ENCODE data around the gene ZNF41. TPM values are rescaled to one million over a fixed set of nuclear protein-coding genes. Genes with fewer than 3 reads are reported as not detected.
"Not testable (repeated sequence)": the region's sequence is repeated elsewhere in the genome, so short reads cannot be mapped to it uniquely, and the experiment has no call there.

The ZNF41 gene
- total RNA-seq, 1 donor from 2014 or later: 6.3 TPM

DNA sequence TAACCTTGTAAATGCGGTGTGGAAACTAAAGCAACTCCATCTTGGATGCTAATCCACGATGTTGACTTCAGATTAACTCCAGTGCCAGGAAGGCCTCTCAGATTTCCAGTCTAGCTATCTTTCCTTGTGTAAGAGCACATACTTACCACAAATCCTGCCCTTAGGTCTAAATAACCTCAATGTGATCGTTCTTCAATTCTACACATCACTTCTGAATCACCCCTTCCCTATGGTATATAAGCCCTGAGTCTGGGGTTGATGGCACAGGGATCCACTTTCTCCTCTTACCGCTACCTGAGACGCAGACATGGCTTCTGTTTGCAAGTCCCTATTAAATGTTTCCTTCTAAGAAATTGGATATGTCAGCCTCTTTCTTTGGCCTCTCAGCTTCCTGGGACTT, 17.5 kb upstream of the ZNF41 start:
- no peak overlapping the region for H3K27ac Mint-ChIP-seq (ENCODE audit: unreplicated experiment)
- H3K9me3 Mint-ChIP-seq (ENCODE audit: unreplicated experiment): peaks cover 11% of the 10 kb centered on the region
- no peaks in the 10 kb centered on the region for H3K27me3 Mint-ChIP-seq (ENCODE audit: unreplicated experiment)
- no peak for DNase-seq (ENCODE audit: extremely low spot score, unreplicated experiment)
- no peaks in the 10 kb centered on the region for H3K36me3 Mint-ChIP-seq (ENCODE audit: unreplicated experiment)
- TF ChIP-seq, protein P1, sequence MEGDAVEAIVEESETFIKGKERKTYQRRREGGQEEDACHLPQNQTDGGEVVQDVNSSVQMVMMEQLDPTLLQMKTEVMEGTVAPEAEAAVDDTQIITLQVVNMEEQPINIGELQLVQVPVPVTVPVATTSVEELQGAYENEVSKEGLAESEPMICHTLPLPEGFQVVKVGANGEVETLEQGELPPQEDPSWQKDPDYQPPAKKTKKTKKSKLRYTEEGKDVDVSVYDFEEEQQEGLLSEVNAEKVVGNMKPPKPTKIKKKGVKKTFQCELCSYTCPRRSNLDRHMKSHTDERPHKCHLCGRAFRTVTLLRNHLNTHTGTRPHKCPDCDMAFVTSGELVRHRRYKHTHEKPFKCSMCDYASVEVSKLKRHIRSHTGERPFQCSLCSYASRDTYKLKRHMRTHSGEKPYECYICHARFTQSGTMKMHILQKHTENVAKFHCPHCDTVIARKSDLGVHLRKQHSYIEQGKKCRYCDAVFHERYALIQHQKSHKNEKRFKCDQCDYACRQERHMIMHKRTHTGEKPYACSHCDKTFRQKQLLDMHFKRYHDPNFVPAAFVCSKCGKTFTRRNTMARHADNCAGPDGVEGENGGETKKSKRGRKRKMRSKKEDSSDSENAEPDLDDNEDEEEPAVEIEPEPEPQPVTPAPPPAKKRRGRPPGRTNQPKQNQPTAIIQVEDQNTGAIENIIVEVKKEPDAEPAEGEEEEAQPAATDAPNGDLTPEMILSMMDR (IDR thresholded peaks at IDR 0.05): no peak
- H3K4me1 Mint-ChIP-seq (ENCODE audit: unreplicated experiment): peaks cover 16% of the 10 kb centered on the region
- no peak overlapping the region for H3K4me3 Mint-ChIP-seq (ENCODE audit: unreplicated experiment)

DNA sequence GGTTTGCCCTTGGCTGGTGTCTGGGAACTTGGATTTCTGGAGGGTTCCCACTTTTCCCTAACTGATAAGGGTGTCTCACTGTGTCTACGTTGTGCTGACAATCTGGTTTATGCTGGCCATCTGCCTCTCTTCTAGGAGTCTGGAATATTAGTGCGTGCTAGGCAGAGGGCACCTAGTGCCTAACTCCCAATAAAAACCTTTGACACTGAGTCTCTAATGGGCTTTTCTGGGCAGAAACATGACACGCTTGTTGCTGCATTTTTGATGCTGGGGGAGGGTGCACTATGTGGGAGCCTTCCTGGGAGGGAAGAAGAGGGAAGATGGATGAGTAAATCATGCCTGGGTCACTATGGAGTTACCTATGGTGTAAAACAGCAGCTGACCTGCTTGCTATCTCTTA, 16.3 kb upstream of the ZNF41 start:
- H3K27ac Mint-ChIP-seq (ENCODE audit: unreplicated experiment): no peak overlapping the region

DNA sequence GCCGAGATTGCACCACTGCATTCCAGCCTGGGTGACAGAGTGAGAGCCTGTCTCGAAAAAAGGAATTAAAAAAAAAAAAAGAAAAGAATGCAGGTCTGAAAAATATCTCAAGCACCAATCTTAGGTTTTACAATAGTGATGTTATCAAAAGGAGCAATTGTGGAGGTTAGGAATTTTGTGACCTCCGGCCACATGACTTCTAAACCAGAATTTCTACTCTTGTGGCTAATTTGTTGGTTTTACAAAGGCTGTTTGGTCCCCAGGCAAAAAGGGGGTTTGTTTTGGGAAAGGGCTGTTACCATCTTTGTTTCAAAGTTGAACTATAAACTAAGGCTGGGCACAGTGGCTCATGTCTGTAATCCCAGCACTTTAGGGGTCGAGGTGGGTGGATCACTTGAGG, 15.4 kb upstream of the ZNF41 start:
- peak; percentile 25 for DNase-seq (ENCODE audit: extremely low spot score, unreplicated experiment)
- no peaks in the 10 kb centered on the region for H3K27me3 Mint-ChIP-seq (ENCODE audit: unreplicated experiment)
- TF ChIP-seq, protein P1 (IDR thresholded peaks at IDR 0.05): no peak
- H3K36me3 Mint-ChIP-seq (ENCODE audit: unreplicated experiment): no peaks in the 10 kb centered on the region
- H3K9me3 Mint-ChIP-seq (ENCODE audit: unreplicated experiment): peaks cover 18% of the 10 kb centered on the region
- no peak overlapping the region for H3K27ac Mint-ChIP-seq (ENCODE audit: unreplicated experiment)
- H3K4me3 Mint-ChIP-seq (ENCODE audit: unreplicated experiment): no peak overlapping the region
- peaks cover 16% of the 10 kb centered on the region for H3K4me1 Mint-ChIP-seq (ENCODE audit: unreplicated experiment)

More for the DNA sequence above, 16.3 kb upstream of the ZNF41 start:
- Mint-ChIP-seq H3K27me3 (ENCODE audit: unreplicated experiment) (no peaks in the 10 kb centered on the region), H3K4me3 (ENCODE audit: unreplicated experiment) (no peak overlapping the region), H3K36me3 (ENCODE audit: unreplicated experiment) (no peaks in the 10 kb centered on the region), H3K9me3 (ENCODE audit: unreplicated experiment) (peaks cover 18% of the 10 kb centered on the region), H3K4me1 (ENCODE audit: unreplicated experiment) (peaks cover 16% of the 10 kb centered on the region)
- TF ChIP-seq, protein P1 (IDR thresholded peaks at IDR 0.05): no peak
- peak; percentile 34 for DNase-seq (ENCODE audit: extremely low spot score, unreplicated experiment)

DNA sequence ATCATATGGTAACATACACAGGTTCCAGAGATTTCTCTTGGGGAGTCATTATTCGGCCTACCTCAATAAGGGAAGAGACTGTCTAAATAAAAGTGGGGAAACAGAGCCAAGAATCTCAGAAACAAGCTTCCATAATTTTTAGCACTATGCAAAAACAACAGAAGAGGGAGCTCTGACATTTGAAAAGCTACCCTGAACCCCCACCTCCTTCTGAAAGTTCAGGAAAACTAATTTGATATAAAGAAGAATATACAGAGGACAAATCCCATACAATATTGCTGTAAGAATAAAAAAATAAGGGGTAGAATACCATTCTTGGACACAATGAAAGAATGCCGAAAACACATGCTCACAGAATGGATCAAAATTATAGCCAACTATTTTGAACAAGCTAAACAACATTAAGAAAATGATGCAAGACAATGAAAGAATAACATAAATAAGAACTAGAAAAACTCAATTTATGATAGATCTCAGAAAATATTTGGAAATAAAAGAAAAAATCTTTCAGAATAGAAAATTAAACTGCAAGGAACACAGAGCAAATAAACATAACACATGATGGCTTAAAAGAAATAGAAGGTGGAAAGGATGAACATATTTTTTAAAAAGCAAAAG, 14.4 kb upstream of the ZNF41 start:
- H3K9me3 Mint-ChIP-seq (ENCODE audit: unreplicated experiment): peaks cover 18% of the 10 kb centered on the region
- no peak overlapping the region for H3K27ac Mint-ChIP-seq (ENCODE audit: unreplicated experiment)

DNA sequence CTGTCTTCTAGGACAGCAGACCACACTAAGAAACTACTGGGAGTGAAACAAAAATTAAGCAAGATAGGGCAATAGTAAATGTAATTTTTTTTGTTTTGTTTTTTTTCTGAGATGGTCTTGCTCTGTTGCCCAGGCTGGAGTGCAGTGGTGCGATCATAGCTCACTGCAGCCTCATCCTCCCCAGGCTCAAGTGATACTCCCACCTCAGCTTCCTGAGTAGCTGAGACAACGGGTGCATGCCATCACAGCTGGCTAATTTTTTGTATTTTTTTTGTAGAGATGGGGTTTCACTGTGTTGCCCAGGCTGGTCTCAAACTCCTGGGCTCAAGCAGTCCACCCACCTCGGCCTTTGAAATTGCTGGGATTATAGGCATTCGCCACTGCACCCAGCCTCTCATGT, 9.1 kb upstream of the ZNF41 start:
- H3K27ac Mint-ChIP-seq (ENCODE audit: unreplicated experiment); H3K27me3 Mint-ChIP-seq (ENCODE audit: unreplicated experiment); H3K4me1 Mint-ChIP-seq (ENCODE audit: unreplicated experiment); H3K36me3 Mint-ChIP-seq (ENCODE audit: unreplicated experiment); H3K4me3 Mint-ChIP-seq (ENCODE audit: unreplicated experiment): not testable (repeated sequence)
- DNase-seq (ENCODE audit: extremely low spot score, unreplicated experiment): peak; percentile 11
- H3K9me3 Mint-ChIP-seq (ENCODE audit: unreplicated experiment): peaks cover 17% of the 10 kb centered on the region

More for the DNA sequence above, 14.4 kb upstream of the ZNF41 start:
- Mint-ChIP-seq H3K36me3 (ENCODE audit: unreplicated experiment) (no peaks in the 10 kb centered on the region), H3K27me3 (ENCODE audit: unreplicated experiment) (no peaks in the 10 kb centered on the region), H3K4me3 (ENCODE audit: unreplicated experiment) (no peak overlapping the region), H3K4me1 (ENCODE audit: unreplicated experiment) (peaks cover 11% of the 10 kb centered on the region)
- DNase-seq (ENCODE audit: extremely low spot score, unreplicated experiment): no peak
- TF ChIP-seq, protein P1 (IDR thresholded peaks at IDR 0.05): peak; percentile 52
